ENCODE measurements around the gene SLC25A21. TPM values are rescaled to one million over a fixed set of nuclear protein-coding genes. Genes with fewer than 3 reads are reported as not detected.
A peak's percentile ranks its signal among the peaks of the same experiment; 100 is the strongest.
"Not testable (repeated sequence)": the region's sequence is repeated elsewhere in the genome, so short reads cannot be mapped to it uniquely, and the experiment has no call there.

SLC25A21 gene
- total RNA-seq, 1 donor from 2014 or later, result 0.78 TPM

DNA sequence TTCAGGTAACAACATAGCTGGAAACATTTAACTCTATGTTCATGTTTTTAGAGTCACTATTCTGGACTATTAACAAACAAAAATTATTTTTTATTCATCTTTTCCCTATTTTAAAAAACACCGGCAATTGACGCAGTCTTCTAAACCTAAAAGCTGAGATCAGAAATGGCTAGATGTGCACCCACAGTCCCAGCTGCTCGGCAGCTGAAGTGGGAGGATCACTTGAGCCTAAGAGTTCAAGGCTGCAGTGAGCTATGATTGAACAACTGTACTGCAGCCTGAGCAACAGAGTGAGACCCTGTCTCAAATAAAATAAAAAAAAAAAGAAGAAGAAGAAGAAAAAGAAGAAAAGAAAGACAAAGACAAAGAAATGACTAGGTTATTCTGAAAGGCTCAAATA is 446.3 kb downstream of the SLC25A21 start:
- ATAC-seq (ENCODE audit: poor library complexity), result no peak
- DNase-seq, result no peak
- intact Hi-C loops (cut with DNase I), result no loop called here

DNA sequence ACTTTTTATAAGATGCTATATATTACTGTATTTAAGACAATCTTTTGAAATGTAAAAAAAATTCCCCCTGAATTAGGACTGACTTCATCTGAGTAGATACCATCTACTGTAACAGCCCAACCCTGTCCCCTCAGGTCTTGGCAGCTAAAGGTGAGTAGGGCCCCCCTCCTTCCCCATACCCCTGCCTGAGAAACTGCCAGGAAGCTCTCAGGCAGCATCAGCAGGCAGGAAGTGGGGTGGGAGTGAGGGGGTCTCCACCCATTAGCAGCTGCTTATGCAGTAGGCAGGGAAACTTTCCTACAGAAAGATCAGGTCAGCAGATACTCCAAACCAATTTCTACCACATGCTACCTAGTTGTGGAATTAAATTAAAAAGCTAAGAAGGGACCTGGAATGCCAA is 448.2 kb downstream of the SLC25A21 start:
- intact Hi-C loops (cut with DNase I), result no loop called here
- no peak for ATAC-seq (ENCODE audit: poor library complexity)
- no peak for DNase-seq

DNA sequence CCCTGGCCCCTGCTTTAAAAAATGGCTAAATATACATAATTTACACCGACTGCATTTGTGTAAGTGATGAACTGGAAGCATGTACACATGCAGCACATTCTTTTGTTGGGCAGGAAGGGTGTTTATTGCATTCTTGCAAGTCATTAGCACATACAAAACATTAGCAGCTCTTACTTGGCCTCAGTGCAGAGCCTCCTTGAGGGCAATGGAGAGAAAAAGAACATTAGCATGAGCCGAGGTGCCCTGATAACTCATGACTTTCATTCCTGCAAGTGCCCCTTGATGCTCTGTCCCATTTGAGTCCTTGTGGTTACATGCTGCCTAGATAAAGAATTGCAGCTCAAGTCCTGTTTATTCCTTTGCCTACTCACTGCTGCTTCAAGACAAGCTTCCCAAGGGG is 448.9 kb downstream of the SLC25A21 start:
- intact Hi-C loops (cut with DNase I), result no loop called here
- DNase-seq (no peak), ATAC-seq (ENCODE audit: poor library complexity) (no peak)

DNA sequence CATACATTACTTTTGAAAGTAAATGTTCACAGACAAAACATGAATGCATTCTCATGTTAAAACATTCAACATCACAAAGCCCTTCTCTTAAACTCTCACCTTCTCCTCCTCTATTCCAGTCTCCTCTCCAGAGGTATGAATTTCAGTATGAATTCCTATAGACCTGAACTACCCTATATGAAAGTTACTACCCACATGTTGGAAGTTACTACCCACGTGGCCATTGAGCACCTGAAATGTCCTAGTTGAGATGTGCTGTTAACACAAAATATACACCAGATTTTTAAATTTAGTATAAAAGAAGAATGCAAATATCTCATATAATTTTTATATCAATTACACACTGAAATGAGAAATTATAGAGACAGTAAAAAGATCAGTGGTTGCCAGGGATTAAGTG is 450.5 kb downstream of the SLC25A21 start:
- intact Hi-C loops (cut with DNase I), result no loop called here
- ATAC-seq (ENCODE audit: poor library complexity) (no peak), DNase-seq (no peak)

DNA sequence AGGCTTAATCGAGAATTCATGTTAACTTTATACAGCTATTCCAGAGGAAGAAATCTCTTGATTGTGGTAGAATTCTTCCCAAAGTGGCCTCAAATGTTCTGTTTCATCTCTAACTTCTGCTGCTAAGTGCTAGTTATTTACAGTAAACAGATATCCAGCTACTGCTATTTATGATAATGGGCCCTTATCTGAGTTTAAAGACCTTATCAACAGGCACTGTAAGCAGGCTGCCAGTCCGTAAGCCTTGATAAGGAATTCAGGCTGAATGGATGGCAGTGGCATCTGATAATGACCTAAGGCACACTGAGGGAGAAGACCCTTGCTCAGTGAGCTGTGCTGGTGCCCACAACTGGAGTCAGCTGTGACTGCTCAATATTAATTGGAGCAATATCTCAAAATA is 451.7 kb downstream of the SLC25A21 start:
- DNase-seq (no peak), ATAC-seq (ENCODE audit: poor library complexity) (no peak)
- intact Hi-C loops (cut with DNase I), result no loop called here

DNA sequence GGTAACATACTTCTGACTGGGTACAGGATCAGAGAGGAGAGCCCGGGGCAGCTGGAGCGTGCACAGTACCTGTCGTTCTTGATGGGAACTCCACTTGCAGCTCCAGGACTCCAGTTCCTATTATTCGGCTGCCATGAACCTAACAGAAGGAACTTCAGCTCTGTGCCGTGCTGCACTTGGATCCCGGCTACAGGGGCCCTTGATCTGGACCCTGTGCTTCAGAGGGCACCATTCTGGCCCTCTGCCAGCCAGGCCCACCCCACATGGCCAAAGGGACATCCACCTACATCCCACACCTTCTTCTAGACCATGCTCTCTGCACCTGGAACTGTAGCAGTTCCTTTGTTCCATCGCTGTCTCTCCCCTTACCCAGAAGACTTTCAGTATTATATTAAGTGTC is 452.6 kb downstream of the SLC25A21 start:
- peak; percentile 28 for DNase-seq

DNA sequence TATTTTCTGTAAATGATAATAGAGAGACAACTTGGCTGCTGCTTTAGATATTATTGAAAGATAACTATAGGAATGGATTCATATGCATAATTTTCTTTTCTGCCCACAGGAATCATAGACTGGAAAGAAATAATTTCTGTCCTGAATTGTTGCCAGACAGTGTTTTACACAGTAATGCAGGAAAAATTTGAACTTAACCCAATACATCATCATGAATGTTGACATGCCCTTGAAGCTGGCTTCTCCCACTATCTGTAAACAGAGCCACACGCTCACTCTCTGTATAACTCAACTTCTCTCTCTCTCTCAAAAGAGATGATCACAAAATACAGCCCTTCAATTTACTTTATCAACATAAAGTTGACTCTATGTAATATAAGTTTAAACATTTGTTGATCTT is 454.2 kb downstream of the SLC25A21 start:
- intact Hi-C loops (cut with DNase I), result no loop called here
- DNase-seq, result no peak
- no peak for ATAC-seq (ENCODE audit: poor library complexity)

More for the DNA sequence above, 452.6 kb downstream of the SLC25A21 start:
- intact Hi-C loops (cut with DNase I), result no loop called here
- ATAC-seq (ENCODE audit: poor library complexity), result no peak

DNA sequence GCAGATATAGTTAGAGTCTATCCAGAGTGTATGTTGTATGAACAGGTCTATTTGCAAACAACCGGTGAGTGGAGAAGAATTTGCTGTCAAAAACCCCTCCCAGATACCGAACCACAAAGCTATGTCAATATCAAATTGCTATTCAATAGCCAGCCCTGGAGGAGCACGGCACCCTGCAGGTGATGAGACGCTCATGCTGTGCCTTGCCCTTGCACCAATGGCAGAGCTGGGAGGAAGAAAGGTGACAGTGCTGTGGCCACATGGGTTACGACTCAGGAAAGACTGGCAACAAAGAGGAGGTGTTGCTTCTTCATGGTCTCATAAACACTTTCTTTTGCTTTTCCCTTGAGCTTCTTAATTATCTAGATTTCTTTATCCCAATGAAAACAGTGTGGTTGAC is 455.0 kb downstream of the SLC25A21 start:
- intact Hi-C loops (cut with DNase I), result no loop called here
- ATAC-seq (ENCODE audit: poor library complexity) (no peak), DNase-seq (no peak)

DNA sequence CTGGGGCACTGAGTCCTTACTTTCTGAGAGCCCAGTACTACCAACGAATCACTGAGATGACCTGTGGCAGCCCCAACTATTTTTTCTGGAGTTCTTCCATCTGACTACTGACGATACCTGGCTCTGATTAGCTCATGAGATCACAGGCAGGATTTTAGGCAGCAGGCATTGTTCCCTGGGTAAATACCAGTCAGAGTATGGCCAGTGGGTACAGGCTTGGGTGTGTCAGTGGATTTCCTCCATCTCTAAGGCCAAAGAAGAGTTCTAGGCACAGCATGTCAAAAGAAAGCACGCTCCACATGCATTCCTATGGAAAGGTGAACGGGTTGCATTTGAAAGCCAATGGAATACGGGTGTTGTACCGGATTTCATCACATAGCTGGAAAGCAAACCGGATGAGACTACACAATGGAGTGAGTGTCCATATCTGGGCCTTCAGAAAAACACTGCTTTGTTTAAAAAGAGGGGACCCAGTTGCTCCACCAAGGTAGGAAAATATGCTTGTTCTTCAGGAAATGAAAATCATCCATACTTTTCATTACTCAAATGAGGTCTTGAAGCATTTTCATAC is 455.7 kb downstream of the SLC25A21 start:
- no peak for DNase-seq
- ATAC-seq (ENCODE audit: poor library complexity), result no peak
- intact Hi-C loops (cut with DNase I), result no loop called here

DNA sequence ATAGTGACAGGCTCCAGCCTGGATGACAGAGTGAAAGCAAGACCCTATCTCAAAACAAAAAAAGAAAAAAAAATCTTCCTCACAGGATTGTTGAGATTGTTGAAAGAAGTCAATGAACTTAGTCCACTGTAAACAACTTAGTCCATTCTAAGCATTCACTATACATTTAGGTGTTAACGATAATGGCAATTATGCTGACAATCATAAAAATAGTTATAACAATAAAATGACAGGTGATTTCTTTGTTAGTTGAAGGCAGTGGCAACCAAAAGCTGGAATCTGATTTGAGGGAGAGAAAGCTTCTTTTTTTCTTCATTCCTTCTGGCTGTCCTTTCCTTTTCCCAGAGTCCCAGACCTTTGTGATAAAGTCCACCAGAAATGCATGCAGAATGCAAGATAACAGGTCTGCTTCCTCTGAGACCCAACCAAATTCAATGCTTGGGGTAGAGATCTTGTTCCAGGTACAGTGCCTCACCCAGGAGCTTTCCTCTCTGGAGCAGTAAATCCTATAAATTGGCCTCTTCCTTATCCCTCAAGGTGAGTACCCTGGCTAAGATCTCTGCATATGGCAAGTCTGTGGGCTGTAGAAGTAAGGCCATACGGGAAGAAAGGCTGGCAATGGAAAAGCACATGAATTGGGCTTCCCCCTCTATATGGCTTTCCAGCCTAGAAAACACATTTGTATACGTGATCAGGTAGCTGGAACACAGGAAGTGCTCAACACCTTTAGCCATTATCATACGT is 458.3 kb downstream of the SLC25A21 start:
- ATAC-seq (ENCODE audit: poor library complexity), result no peak
- no peak for DNase-seq
- intact Hi-C loops (cut with DNase I), result no loop called here

DNA sequence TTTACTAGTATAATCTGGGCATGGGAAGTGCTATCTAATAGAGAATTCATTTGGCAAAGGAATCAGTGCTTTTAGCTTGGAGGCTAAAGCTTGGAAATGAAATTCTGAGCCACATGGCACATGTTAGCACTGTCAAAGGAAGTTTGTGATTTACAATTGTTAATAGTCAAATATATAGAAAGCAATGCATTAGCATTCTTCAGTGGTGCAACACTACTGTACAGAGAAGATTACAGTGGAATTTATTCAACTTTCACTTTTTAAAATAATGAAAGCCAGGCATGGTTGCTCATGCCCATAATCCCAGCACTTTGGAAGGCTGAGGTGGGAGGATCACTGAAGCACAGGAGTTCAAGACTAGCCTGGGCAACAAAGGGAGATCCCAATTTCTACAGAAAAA is 464.8 kb downstream of the SLC25A21 start:
- ATAC-seq (ENCODE audit: poor library complexity), result no peak
- intact Hi-C loops (cut with DNase I), result no loop called here
- no peak for DNase-seq

DNA sequence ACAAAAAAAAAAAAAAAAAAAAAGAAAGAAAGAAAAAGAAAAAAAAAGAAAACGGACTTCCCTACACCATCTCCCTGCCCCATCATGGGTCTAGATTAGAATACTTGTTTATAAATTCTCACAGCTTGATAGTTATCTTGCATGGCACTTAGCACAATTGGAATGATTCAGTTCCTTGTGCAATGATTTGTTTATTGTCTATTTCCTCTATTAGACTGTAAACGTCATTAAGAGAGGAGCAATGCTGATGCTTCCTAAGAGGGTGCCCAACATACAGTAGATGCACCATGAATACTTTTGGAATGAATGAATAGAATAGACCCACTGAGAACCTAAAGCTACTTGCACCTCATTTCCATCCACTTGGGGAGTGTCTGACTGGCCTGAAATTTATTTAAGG is 469.9 kb downstream of the SLC25A21 start:
- DNase-seq (no peak), ATAC-seq (ENCODE audit: poor library complexity) (no peak)
- intact Hi-C loops (cut with DNase I), result no loop called here

DNA sequence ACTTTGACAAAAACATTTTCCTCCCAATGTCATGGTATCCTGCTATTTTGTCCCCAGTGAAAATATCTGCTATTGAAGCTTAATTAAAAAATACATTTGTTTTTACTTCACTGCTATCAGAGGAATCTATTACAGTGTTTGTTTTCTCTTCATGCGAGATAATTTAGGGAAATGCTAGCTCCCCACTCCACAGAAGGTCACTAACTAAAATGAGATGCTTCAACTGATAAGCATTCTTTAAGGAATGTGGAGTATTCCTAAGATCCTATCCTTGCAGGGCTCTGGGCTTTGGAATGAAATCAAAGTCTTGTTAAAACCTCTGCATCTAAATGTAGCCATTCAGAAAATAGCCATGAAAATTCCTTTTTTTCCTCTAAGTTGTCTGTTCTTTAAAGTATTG is 471.3 kb downstream of the SLC25A21 start:
- DNase-seq (no peak), ATAC-seq (ENCODE audit: poor library complexity) (no peak)
- intact Hi-C loops (cut with DNase I), result no loop called here

DNA sequence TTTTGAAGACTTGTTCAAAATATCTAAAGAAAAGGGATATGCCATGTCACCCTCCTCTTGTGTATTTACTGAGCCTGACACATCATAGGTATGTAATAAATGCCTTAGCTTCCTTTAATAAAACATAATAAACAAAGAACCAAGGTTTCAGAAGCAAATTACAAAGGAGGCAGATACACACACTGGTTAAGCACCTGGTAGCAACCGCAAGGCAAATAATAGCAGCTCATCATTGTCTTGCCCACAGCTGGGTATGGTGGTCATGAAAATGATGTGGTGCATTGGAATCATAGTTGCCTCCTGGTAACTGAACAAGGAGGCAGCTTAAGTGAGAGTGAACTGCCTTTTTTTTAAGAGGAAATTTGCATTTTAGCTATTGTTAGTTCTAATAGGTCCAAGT is 471.8 kb downstream of the SLC25A21 start:
- intact Hi-C loops (cut with DNase I), result no loop called here
- DNase-seq (no peak), ATAC-seq (ENCODE audit: poor library complexity) (no peak)

DNA sequence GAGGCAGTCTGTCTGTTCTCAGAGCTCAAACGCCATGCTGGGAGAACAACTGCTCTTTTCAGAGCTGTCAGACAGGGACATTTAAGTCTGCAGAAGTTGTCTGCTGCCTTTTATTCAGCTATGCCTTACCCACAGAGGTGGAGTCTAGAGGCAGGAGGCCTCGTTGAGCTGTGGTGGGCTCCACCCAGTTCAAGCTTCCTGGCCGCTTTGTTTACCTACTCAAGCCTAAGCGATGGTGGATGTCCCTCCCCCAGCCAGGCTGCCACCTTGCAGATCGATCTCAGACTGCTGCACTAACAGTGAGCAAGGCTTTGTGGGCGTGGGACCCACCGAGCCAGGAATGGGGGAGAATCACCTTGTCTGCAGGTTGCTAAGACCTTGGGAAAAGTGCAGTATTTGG is 473.0 kb downstream of the SLC25A21 start:
- DNase-seq; ATAC-seq (ENCODE audit: poor library complexity); intact Hi-C loops (cut with DNase I): not testable (repeated sequence)

DNA sequence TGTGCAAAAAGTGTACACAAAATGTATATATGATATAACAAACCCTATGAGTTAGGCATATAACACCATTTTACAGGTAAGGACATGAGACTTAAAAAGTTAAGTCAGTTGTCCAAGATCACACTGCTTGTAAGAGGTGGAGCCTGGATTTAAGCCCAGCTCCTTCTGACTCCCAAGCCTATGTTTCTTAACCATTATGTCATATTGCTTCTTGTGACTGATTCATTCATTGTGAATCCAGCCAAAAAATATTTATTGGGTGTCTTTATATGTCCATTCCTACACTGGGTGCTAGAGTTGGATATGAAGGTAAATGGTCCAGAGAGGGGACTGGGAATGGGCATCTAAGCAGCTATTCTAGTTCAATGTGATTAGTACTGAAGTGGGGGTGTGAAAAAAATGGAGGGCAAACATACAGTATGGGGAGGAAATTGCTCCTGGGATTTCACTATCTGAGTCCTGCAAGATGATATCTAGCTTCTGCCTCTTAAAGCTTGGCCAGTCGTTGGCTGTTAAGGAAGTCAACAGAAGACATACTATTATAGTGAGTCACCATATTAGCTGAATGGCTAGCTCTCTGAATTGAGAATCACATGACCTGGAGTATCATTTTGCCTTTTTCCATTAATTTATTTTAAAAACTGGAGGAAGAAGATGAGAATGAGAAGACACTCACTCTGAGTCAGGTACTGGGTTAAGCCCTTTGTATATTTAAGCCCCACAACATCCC is 481.9 kb downstream of the SLC25A21 start:
- DNase-seq, result no peak
- ATAC-seq (ENCODE audit: poor library complexity), result no peak
- intact Hi-C loops (cut with DNase I), result no loop called here

DNA sequence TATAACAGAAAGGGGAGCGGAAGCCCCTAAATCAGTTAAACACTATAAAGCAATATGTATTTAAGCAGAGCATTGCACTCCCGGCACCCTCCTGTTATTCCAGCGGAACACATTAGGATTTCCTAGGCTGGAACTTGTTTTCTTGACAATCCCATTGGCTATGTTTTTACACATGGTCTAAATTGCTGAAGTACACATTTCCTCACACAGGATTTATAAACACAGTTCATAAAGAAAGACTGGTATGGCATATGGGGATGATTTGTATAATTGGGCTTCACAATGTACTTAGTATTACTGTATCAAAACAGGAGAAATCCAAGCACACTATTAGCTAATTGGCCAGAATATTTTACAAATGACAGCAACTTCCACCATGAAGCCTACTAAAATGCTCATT is 487.5 kb downstream of the SLC25A21 start:
- ATAC-seq (ENCODE audit: poor library complexity), result no peak
- no peak for DNase-seq
- intact Hi-C loops (cut with DNase I), result no loop called here

DNA sequence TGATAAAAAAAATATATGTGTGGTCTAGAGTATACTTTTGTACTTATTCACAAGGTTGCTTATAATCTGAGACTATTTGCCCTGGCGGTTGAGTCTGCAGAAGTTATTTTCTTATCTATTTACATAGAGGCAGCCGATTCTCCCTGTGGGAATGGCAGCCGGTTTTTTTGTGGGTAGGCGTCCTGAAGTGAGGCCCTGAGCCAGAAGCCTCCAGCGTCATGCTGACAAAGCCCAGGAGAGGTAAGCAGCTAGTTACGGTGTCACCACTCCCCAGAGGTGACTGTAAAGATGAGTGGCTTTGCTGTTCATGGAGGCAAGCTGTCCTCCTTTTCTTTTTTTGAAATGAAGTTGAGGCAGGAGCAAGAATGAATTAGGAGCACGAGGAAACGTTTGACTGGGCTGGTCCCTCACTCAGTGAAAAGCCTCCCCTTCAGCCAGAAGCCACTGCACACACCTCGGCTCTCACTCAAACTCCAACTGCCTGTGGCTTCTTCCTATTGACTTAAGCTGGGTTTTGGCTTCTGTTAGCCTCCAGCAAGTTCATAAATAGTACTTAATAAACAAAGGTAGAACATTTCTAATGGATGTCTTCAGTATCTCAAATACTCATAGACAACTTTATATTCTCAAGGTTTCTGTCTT is 489.2 kb downstream of the SLC25A21 start:
- no peak for ATAC-seq (ENCODE audit: poor library complexity)
- intact Hi-C loops (cut with DNase I), result no loop called here
- no peak for DNase-seq

DNA sequence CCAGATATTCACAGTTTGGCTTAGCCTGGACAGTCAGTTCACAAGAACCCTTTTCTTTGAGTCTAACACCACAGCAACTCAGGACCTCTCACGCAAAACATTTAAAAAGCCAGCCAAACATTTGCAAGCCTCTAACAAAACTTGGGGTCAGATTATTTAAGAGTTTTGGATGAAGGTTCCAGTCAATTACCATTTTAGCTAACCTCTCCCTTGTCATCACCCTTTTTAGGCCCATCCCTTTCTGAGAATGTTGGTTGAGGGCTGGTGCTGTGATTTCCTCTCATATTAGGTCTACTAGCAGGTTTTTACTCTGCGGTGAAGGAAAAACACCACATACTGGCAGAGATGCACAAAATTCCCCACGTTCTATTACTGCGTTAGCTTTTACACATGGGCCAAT is 490.1 kb downstream of the SLC25A21 start:
- DNase-seq (no peak), ATAC-seq (ENCODE audit: poor library complexity) (no peak)
- intact Hi-C loops (cut with DNase I), result no loop called here

DNA sequence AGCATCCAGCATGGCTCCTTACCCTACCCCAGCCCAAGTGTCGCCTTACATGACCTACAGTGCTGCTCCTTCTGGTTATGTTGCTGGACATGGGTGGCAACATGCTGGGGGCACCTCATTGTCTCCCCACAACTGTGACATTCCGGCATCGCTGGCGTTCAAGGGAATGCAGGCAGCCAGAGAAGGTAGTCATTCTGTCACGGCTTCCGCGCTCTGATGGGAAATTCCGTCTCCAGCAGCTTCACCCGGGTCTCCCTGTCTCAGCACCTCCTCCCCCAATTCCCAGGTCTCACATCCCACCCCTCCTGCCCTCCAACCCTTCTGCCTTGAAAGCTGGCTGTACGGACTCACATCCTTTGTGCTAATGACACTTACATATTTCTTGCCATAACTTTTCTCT is 496.2 kb downstream of the SLC25A21 start:
- intact Hi-C loops (cut with DNase I), result no loop called here
- no peak for ATAC-seq (ENCODE audit: poor library complexity)
- DNase-seq, result no peak
